H1 (cell line): ENCODE measurements around the gene SYK. TPM values are rescaled to one million over a fixed set of nuclear protein-coding genes. Genes with fewer than 3 reads are reported as not detected.

Experiments
- CHD7 ChIP-seq: fragments of 300-600 bp; sonication (generic); IDR thresholded peaks from 2 replicates; pipeline ENCODE4 v1.7.1; 2012; ENCODE audit warnings: low read length, moderate library complexity, mild to moderate bottlenecking, inconsistent platforms; ENCODE audit not compliant: insufficient replicate concordance
- RXRA ChIP-seq: IDR thresholded peaks from 2 replicates; pipeline ENCODE4 v1.6.1; 2011; ENCODE audit warnings: low read depth, mild to moderate bottlenecking, low read length, moderate library complexity; ENCODE audit not compliant: insufficient read depth
- polyA plus RNA-seq, 7 experiments: library from polyadenylated mRNA; depleted of rRNA in 3 of 7; stranded (reverse) in 5 of 7; unstranded in 2 of 7; fragments of >200 nt in 5 of 7; fragments of 200-250 nt in 2 of 7; gene quantifications; 1 replicate in 5 of 7; 2 replicates in 1 of 7; 4 replicates in 1 of 7; pipeline versions ENCODE4 v1.2.1 to v1.2.3, GENCODE V29; 2011 to 2013; ENCODE audit warnings: missing spikeins in 2 of 7, mixed read lengths in 2 of 7
- total RNA-seq: library from RNA; stranded (reverse); fragmentation: NEBNext Ultra II Directional; extraction: Animal tissue kit (Norgen Biotek cat#: 25700); gene quantifications from 2 replicates; pipeline ENCODE4 v1.2.1, GENCODE V29; 2021

The SYK gene
- total and polyA plus RNA-seq, 2 of the 8 experiments (the other 6 are each of a cell fraction or from before 2014, with no cell fraction given), result 1.5 to 4.4 TPM

- TF ChIP-seq CHD7 (no peak), RXRA (no peak)
Observed at GRCh38 chr9:90927496-90927895, 125.9 kb downstream of the SYK start (continued).
